ENCODE results near the gene IGSF8. TPM values are rescaled to one million over a fixed set of nuclear protein-coding genes. Genes with fewer than 3 reads are reported as not detected.

Gene IGSF8
- total RNA-seq, 1 donor from 2014 or later: 28.4 TPM

- peak; percentile 48 for DNase-seq (ENCODE audit: low read depth, low spot score)
- H3K4me1 Mint-ChIP-seq: peaks cover 19% of the 10 kb centered on the region
- peak overlapping the region; percentile 39 for H3K4me3 Mint-ChIP-seq
- no peak overlapping the region for H3K27ac Mint-ChIP-seq (ENCODE audit: unreplicated experiment)
- peaks cover 7% of the 10 kb centered on the region for H3K36me3 Mint-ChIP-seq (ENCODE audit: low read depth)
- TF ChIP-seq CTCF (conservative IDR thresholded peaks at IDR 0.05): peak; percentile 77
- peaks cover 74% of the 10 kb centered on the region for H3K27me3 Mint-ChIP-seq (ENCODE audit: low read depth)
- no peaks in the 10 kb centered on the region for H3K9me3 Mint-ChIP-seq
Measured at GRCh38 chr1:160083968-160084770, 14.2 kb downstream of the IGSF8 start.

GRCh38 chr1:160082926-160083325 is 15.5 kb downstream of the IGSF8 start:
- Mint-ChIP-seq H3K4me1 (peaks cover 19% of the 10 kb centered on the region), H3K27me3 (ENCODE audit: low read depth) (peaks cover 83% of the 10 kb centered on the region), H3K27ac (ENCODE audit: unreplicated experiment) (no peak overlapping the region), H3K36me3 (ENCODE audit: low read depth) (peaks cover 3% of the 10 kb centered on the region), H3K9me3 (no peaks in the 10 kb centered on the region), H3K4me3 (peak overlapping the region; percentile 73)
- TF ChIP-seq CTCF (conservative IDR thresholded peaks at IDR 0.05): no peak
- no peak for DNase-seq (ENCODE audit: low read depth, low spot score)

- Mint-ChIP-seq H3K9me3 (no peaks in the 10 kb centered on the region), H3K36me3 (ENCODE audit: low read depth) (peaks cover 3% of the 10 kb centered on the region), H3K27ac (ENCODE audit: unreplicated experiment) (no peak overlapping the region), H3K4me3 (no peak overlapping the region), H3K4me1 (peaks cover 19% of the 10 kb centered on the region), H3K27me3 (ENCODE audit: low read depth) (peaks cover 85% of the 10 kb centered on the region)
- TF ChIP-seq CTCF (conservative IDR thresholded peaks at IDR 0.05): no peak
- no peak for DNase-seq (ENCODE audit: low read depth, low spot score)
Measured at GRCh38 chr1:160082487-160082886, 15.9 kb downstream of the IGSF8 start.

GRCh38 chr1:160081261-160081936 is 17.0 kb downstream of the IGSF8 start, which contains the start of gene KCNJ9:
TSS of gene KCNJ9 (plus strand) at chr1:160081538. CDS start at chr1:160084031, 2,493 bp downstream.
- peaks cover 90% of the 10 kb centered on the region for H3K27me3 Mint-ChIP-seq (ENCODE audit: low read depth)

More at GRCh38 chr1:160081261-160081936, 17.0 kb downstream of the IGSF8 start, which contains the start of gene KCNJ9:
- Mint-ChIP-seq H3K4me1 (peaks cover 19% of the 10 kb centered on the region), H3K27ac (ENCODE audit: unreplicated experiment) (no peak within 1 kb of the TSS), H3K36me3 (ENCODE audit: low read depth) (peaks cover 3% of the 10 kb centered on the region), H3K9me3 (no peaks in the 10 kb centered on the region), H3K4me3 (no peak within 1 kb of the TSS)
- no peak for DNase-seq (ENCODE audit: low read depth, low spot score)
- no peak for TF ChIP-seq CTCF (conservative IDR thresholded peaks at IDR 0.05)
